ENCODE results near the gene F13B. TPM values are rescaled to one million over a fixed set of nuclear protein-coding genes. Genes with fewer than 3 reads are reported as not detected.

Gene F13B
- total RNA-seq, 4 donors from 2014 or later, result not detected

GRCh38 chr1:197016751-197017150 is 50.3 kb downstream of the F13B start:
- no peak for DNase-seq (ENCODE audit: extremely low spot score)
- Histone ChIP-seq H3K4me3 (no peak overlapping the region), H3K27ac (replicated peaks in 1 of 4) (no peak overlapping the region), H3K36me3 (no peaks in the 10 kb centered on the region), H3K4me1 (no peaks in the 10 kb centered on the region), H3K27me3 (no peaks in the 10 kb centered on the region), H3K9me3 (peaks cover 0 to 3% (median 1%) of the 10 kb centered on the region in 4 donors)
- 83% methylated on average over 1 of the region's 1 CpG for WGBS
- intact Hi-C loops (cut with DNase I), result no loop called here
- TF ChIP-seq POLR2A (IDR thresholded peaks at IDR 0.05; ENCODE audit: low read depth) (no peak), EP300 (IDR thresholded peaks at IDR 0.05) (no peak)

GRCh38 chr1:197013234-197013633 is 53.8 kb downstream of the F13B start:
- Histone ChIP-seq H3K4me3 (no peak overlapping the region), H3K4me1 (no peaks in the 10 kb centered on the region), H3K27me3 (no peaks in the 10 kb centered on the region), H3K36me3 (no peaks in the 10 kb centered on the region), H3K27ac (replicated peaks in 1 of 4) (no peak overlapping the region), H3K9me3 (peaks cover 0 to 8% (median 4%) of the 10 kb centered on the region in 4 donors)
- no peak for DNase-seq (ENCODE audit: extremely low spot score)
- intact Hi-C loops (cut with DNase I), result no loop called here
- 92% methylated on average over 3 of the region's 3 CpGs for WGBS
- TF ChIP-seq CTCF (IDR thresholded peaks at IDR 0.05), result no peak
- TF ChIP-seq EP300 (IDR thresholded peaks at IDR 0.05), result no peak
- no peak for TF ChIP-seq POLR2AphosphoS5 (IDR thresholded peaks at IDR 0.05)
- no peak for TF ChIP-seq POLR2A (IDR thresholded peaks at IDR 0.05; ENCODE audit: low read depth)

- Histone ChIP-seq H3K36me3 (no peaks in the 10 kb centered on the region), H3K27ac (replicated peaks in 1 of 4) (no peak overlapping the region), H3K4me1 (no peaks in the 10 kb centered on the region), H3K4me3 (no peak overlapping the region), H3K9me3 (peaks cover 0 to 8% (median 4%) of the 10 kb centered on the region in 4 donors), H3K27me3 (no peaks in the 10 kb centered on the region)
- no peak for DNase-seq (ENCODE audit: extremely low spot score)
- TF ChIP-seq CTCF (IDR thresholded peaks at IDR 0.05) (no peak), EP300 (IDR thresholded peaks at IDR 0.05) (no peak), POLR2A (IDR thresholded peaks at IDR 0.05; ENCODE audit: low read depth) (no peak), POLR2AphosphoS5 (IDR thresholded peaks at IDR 0.05) (no peak)
- intact Hi-C loops (cut with DNase I), result no loop called here
- WGBS, result 93% methylated on average over 1 of the region's 1 CpG
These were observed 55.4 kb downstream of the F13B start for GRCh38 chr1:197011614-197012013.

GRCh38 chr1:197008861-197009260 is 58.2 kb downstream of the F13B start:
- H3K27ac ChIP-seq (replicated peaks in 1 of 4), result no peak overlapping the region
- H3K9me3 ChIP-seq, result peaks cover 0 to 8% (median 4%) of the 10 kb centered on the region in 4 donors
- H3K4me1 ChIP-seq, result no peaks in the 10 kb centered on the region
- intact Hi-C loops (cut with DNase I), result no loop called here
- H3K4me3 ChIP-seq, result no peak overlapping the region
- no peak for DNase-seq (ENCODE audit: extremely low spot score)
- TF ChIP-seq POLR2A (IDR thresholded peaks at IDR 0.05; ENCODE audit: low read depth) (no peak), EP300 (IDR thresholded peaks at IDR 0.05) (no peak), CTCF (IDR thresholded peaks at IDR 0.05) (no peak), POLR2AphosphoS5 (IDR thresholded peaks at IDR 0.05) (no peak)
- no peaks in the 10 kb centered on the region for H3K27me3 ChIP-seq
- no peaks in the 10 kb centered on the region for H3K36me3 ChIP-seq
- WGBS, result 91% methylated on average over 6 of the region's 6 CpGs

- Histone ChIP-seq H3K4me1 (no peaks in the 10 kb centered on the region), H3K9me3 (no peaks in the 10 kb centered on the region), H3K4me3 (no peak overlapping the region), H3K36me3 (no peaks in the 10 kb centered on the region), H3K27ac (replicated peaks in 1 of 4) (no peak overlapping the region), H3K27me3 (no peaks in the 10 kb centered on the region)
- intact Hi-C loops (cut with DNase I), result no loop called here
- no peak for DNase-seq (ENCODE audit: extremely low spot score)
- 55% methylated on average over 2 of the region's 2 CpGs for WGBS
- TF ChIP-seq POLR2A (IDR thresholded peaks at IDR 0.05; ENCODE audit: low read depth) (no peak), EP300 (IDR thresholded peaks at IDR 0.05) (no peak), POLR2AphosphoS5 (IDR thresholded peaks at IDR 0.05) (no peak), CTCF (IDR thresholded peaks at IDR 0.05) (no peak)
These were observed 63.9 kb downstream of the F13B start for GRCh38 chr1:197003132-197003531.
